Forelimb muscle (tissue), 1 donor: Measurements from ENCODE around the gene ITPR2. TPM values are rescaled to one million over a fixed set of nuclear protein-coding genes. Genes with fewer than 3 reads are reported as not detected.

ENCODE experiments used
- DNase-seq: peaks from one replicate; pipeline ENCODE4 v3.0.0-alpha.2; 2013; ENCODE audit warnings: low read depth
- polyA plus RNA-seq: library from polyadenylated mRNA; unstranded; fragments of 120-200 nt; gene quantifications from one replicate; pipeline ENCODE4 v1.2.1, GENCODE V29; 2013; ENCODE audit not compliant: insufficient read length

Gene ITPR2
- polyA plus RNA-seq, 1 donor, result 2.7 TPM

GRCh38 chr12:26303418-26303817, 529.6 kb downstream of the ITPR2 start:
- no peak for DNase-seq

GRCh38 chr12:26302776-26303175, 530.2 kb downstream of the ITPR2 start:
- DNase-seq, result no peak

GRCh38 chr12:26299751-26300150, 533.2 kb downstream of the ITPR2 start:
- DNase-seq, result no peak

GRCh38 chr12:26298785-26299621, 534.0 kb downstream of the ITPR2 start:
- no peak for DNase-seq

DNA sequence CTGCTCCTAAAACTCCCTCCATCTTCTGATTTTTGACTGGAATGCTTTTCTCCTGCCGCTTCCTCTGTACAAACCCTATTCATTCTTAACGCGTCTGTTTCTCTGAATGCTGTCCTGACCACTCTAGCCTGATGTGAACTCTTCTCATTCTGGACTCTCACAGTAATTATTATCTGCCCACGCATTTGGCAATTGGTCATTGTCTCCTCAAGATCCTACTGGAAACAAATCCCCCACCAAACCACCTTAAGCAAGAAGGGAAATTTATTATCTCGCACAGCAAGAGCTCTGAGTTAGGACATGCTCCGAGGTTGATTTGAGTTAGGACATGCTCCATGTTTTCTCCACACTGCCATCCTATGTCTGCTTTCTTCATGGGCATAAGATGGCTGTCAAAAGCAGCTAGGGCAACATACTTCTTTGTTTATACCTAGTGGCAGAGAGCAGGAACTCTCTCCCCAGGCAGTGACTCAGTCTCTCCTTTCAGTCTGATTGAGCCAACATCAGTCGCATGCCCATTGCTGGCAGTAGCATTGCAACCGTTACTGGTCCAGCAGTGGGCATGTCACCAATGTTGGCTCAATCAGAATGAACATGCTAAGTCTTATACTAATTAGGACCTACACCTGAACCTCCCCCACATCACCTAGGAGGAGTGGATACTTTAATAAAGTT, 535.5 kb downstream of the ITPR2 start:
- DNase-seq, result no peak

- no peak for DNase-seq
Measured at GRCh38 chr12:26295001-26295400, 538.0 kb downstream of the ITPR2 start.

- no peak for DNase-seq
Measured at GRCh38 chr12:26293612-26294011, 539.4 kb downstream of the ITPR2 start.

DNA sequence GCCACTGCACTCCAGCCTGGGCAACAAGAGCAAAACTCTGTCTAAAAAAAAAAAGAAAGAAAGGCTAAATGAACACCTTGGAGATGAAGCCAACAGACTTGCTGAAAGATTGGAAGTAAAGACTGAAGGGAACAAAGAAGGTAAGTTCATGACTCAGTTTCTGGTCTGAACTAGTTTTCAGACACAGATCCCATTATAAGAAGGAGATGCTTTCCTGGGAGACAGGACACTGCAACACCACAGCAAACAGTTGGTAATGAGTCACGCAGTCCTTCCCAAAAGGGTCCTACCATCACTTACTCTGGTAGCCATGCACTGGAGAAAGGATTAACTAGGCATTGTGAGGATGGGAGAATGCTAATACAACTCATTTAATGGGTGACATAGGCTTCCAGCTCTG, 540.4 kb downstream of the ITPR2 start:
- no peak for DNase-seq

DNA sequence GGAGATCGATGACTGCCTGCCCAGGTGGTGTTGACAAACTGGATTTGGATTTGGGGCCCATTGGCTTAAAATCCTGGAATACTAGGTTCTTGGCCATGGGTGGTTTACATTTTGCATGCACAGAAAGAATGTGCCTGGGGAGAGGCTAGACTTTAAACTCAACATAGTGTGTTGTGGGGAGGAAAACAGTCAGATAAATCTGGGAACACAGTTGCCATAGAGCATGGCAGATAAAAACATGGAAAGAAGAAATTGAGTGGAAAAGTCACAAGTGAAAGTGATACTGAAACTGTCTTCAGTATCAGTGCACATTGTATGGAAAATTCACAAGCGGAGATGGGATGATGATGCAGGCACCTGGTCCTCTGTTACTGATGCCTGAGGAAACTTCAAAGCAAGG, 542.4 kb downstream of the ITPR2 start:
- no peak for DNase-seq

- no peak for DNase-seq
Measured at GRCh38 chr12:26287671-26288381, 545.2 kb downstream of the ITPR2 start.

Other genes starting within 250 kb of the ITPR2 start
- gene INTS13, start 104.8 kb upstream of the ITPR2 start, polyA plus RNA-seq, result 23.9 TPM
- 45.0 TPM for gene FGFR1OP2, start 105.3 kb upstream of the ITPR2 start, polyA plus RNA-seq
- gene TM7SF3, start 181.2 kb upstream of the ITPR2 start, polyA plus RNA-seq, result 26.8 TPM
- 42.2 TPM for gene MED21, start 189.4 kb upstream of the ITPR2 start, polyA plus RNA-seq
- not detected for gene C12orf71, start 249.4 kb upstream of the ITPR2 start, polyA plus RNA-seq